Mesothelial cell of epicardium (in vitro differentiated cells): Measurements from ENCODE around the gene HTRA3. TPM values are rescaled to one million over a fixed set of nuclear protein-coding genes. Genes with fewer than 3 reads are reported as not detected.

Source experiments
- DNase-seq, 2 experiments: peaks; one replicate each; pipeline ENCODE4 v3.0.0; 2021; ENCODE audit warnings: low spot score in 2 of 2; ENCODE audit not compliant: unreplicated experiment in 2 of 2
- H3K27ac Mint-ChIP-seq: 2 replicates; pipeline ENCODE4 v1.8.0; 2021; ENCODE audit warnings: mixed read lengths
- H3K27me3 Mint-ChIP-seq: 2 replicates; pipeline ENCODE4 v1.8.0; 2021; ENCODE audit warnings: low read depth, mixed read lengths
- H3K36me3 Mint-ChIP-seq: 2 replicates; pipeline ENCODE4 v1.8.0; 2021; ENCODE audit warnings: mixed read lengths
- H3K4me1 Mint-ChIP-seq: 2 replicates; pipeline ENCODE4 v1.8.0; 2021; ENCODE audit warnings: mixed read lengths
- H3K4me3 Mint-ChIP-seq: 2 replicates; pipeline ENCODE4 v1.8.0; 2021; ENCODE audit warnings: mild to moderate bottlenecking, moderate library complexity, mixed read lengths
- H3K9me3 Mint-ChIP-seq: 2 replicates; pipeline ENCODE4 v1.8.0; 2021; ENCODE audit warnings: mixed read lengths
- total RNA-seq: library from RNA; stranded (reverse); gene quantifications from 3 replicates; pipeline ENCODE4 v1.2.1, GENCODE V29; 2021
- TF ChIP-seq, protein P1 (sequence below): fragments of 200-600 bp; sonication (generic); IDR thresholded peaks from one replicate; pipeline ENCODE4 v1.5.0; 2021; ENCODE audit warnings: antibody characterized with exemption; ENCODE audit not compliant: unreplicated experiment

HTRA3 gene
- total RNA-seq, 1 donor from 2014 or later, result 26.2 TPM

DNA sequence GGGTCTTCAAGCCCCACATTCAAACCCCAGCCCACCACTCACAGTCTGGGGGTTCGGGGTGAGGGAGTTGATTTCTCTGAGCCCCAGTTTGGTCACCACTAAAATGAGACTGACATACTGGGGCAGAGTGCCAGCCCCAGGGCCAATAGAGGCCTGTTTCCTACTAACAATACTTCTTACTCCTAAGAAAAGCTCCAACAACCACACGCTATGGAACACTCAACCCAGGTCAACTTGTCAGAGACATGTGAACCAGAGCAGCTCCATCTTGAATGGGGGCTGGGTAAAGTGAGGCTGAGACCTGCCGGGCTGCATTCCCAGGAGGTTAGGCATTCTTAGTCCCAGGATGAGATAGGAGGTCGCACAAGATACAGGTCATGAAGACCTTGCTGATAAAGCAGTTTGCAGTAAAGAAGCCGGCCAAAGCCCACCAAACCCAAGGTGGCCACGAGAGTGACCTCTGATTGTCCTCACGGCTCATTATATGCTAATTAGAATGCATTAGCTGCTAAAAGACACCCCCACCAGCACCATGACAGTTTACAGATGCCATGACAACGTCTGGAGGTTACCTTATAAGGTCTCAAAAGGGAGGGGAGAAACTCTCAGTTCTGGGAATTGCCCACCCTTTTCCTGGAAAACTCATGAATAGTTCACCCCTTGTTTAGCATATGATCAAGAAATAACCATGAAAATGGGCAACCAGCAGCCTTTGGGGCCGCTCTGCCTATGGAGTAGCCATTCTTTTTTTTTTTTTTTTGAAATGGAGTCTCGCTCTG, 26.6 kb upstream of the HTRA3 start:
- Mint-ChIP-seq H3K36me3 (no peaks in the 10 kb centered on the region), H3K27ac (peak overlapping the region; percentile 73), H3K27me3 (no peaks in the 10 kb centered on the region), H3K4me3 (no peak overlapping the region), H3K9me3 (no peaks in the 10 kb centered on the region), H3K4me1 (peaks cover 20% of the 10 kb centered on the region)
- DNase-seq, result no peak
- TF ChIP-seq, protein P1, sequence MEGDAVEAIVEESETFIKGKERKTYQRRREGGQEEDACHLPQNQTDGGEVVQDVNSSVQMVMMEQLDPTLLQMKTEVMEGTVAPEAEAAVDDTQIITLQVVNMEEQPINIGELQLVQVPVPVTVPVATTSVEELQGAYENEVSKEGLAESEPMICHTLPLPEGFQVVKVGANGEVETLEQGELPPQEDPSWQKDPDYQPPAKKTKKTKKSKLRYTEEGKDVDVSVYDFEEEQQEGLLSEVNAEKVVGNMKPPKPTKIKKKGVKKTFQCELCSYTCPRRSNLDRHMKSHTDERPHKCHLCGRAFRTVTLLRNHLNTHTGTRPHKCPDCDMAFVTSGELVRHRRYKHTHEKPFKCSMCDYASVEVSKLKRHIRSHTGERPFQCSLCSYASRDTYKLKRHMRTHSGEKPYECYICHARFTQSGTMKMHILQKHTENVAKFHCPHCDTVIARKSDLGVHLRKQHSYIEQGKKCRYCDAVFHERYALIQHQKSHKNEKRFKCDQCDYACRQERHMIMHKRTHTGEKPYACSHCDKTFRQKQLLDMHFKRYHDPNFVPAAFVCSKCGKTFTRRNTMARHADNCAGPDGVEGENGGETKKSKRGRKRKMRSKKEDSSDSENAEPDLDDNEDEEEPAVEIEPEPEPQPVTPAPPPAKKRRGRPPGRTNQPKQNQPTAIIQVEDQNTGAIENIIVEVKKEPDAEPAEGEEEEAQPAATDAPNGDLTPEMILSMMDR, result no peak

DNA sequence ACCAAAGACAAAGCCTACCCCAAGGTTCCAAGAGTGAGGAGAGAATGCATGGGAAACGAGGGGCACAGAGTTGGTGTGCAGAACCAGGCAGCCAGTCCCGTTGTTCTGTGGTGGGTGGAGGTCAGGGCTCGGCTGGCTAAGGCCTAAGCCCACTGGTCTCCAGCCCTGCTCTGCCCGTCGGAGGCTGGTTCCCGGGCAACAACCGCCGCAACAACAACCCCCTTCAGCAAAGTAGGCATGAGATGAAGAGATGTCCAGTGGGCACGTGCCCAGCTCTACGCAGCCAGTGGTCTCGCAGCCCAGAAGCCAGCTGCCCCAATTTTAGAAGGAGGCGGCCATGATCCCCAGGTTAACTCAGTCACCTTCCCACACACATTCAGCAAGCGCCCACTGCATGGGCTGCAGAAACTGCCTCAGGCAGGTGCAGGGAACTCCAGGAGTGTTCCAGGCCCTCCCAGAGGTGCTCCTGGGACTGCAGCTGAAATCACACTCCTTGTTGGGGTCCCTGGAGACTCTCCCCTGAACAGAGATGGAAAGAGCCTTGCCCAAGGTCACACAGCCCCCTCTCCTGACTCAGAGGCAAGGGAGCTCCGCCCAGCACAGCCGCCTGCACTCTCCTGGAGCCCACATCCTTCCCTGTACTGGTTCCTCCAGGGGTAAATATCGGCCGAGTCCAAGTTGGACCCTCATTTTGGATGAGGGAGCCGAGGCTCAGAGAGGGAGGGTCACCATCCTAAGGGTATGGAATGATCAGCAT, 25.4 kb upstream of the HTRA3 start:
- Mint-ChIP-seq H3K4me1 (peaks cover 24% of the 10 kb centered on the region), H3K27me3 (no peaks in the 10 kb centered on the region), H3K36me3 (no peaks in the 10 kb centered on the region), H3K4me3 (no peak overlapping the region), H3K9me3 (no peaks in the 10 kb centered on the region), H3K27ac (peak overlapping the region; percentile 66)
- TF ChIP-seq, protein P1, result no peak
- DNase-seq, result no peak

DNA sequence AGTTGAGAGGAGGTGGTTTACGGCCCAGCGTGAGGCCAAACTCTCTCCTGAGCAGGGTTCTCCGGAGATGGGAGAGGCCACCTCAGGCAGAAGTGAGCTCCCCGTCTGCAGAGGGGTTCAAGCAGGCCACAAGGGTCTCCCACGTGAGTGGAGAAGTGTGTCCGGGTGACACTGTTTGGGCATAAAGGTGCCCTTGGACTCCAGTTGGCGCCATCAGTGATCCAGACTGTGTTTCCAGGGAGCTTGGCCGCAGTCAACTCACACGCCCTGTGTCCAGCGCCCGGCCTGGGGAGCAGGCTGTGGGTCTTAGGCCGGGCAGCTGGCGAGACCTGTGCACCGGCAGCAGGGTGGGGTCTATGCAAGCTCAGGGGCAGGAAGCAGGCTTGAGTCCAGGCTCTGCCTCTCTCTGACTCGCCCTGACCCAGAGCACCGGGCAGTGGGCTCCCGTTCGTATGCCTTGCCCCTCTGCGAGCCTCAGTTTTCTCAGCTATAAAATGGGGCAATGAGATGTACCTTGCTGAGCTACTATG, 24.6 kb upstream of the HTRA3 start:
- peaks cover 24% of the 10 kb centered on the region for H3K4me1 Mint-ChIP-seq
- H3K27ac Mint-ChIP-seq, result no peak overlapping the region
- H3K4me3 Mint-ChIP-seq, result no peak overlapping the region
- TF ChIP-seq, protein P1, result no peak
- H3K27me3 Mint-ChIP-seq, result no peaks in the 10 kb centered on the region
- no peaks in the 10 kb centered on the region for H3K9me3 Mint-ChIP-seq
- no peak for DNase-seq
- no peaks in the 10 kb centered on the region for H3K36me3 Mint-ChIP-seq

DNA sequence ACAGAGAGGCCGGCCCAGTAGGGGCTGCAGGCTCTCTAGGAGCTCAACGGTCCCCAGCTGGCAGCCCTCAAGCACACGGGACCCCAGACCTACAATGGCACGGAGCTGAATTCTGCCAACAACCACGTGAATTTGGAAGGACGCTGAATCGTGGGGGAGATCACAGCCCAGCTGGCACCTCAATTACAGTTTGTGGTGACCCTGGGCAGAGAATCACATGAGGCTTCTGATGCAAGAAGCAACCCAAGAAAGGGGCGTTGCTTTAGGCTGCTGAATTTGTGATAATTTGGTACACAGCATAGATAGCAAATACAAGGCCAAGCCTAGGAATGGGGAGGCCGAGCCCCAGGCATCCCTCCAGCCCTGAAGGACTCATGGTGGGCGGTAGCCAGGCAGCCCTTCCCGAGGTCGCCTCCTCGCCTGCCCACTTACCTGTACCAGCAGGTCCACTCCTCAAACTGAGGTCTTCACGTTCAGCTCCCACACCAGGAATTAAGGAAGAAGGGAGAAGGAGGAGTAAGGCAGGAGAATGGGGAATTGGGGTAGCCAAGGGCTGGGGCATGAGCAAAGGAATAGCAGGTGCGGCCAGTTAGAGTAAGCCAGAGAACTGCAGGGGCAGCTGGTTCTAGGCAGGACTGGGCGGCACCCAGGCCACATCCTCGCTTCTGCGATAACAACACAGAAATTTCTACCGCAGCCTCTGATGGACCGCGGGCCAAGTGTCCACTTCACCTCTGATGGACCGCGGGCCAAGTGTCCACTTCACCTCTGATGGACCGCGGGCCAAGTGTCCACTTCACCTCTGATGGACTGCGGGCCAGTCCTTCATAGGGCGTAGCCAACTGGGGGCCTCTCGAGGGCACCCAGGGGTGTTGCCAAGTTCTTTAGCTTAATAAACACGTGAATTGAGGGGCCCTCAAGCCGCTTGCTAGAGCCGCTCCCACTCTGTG, 23.4 kb upstream of the HTRA3 start:
- H3K27ac Mint-ChIP-seq, result no peak overlapping the region
- H3K27me3 Mint-ChIP-seq, result no peaks in the 10 kb centered on the region
- H3K4me3 Mint-ChIP-seq, result no peak overlapping the region
- DNase-seq, result no peak
- no peaks in the 10 kb centered on the region for H3K36me3 Mint-ChIP-seq
- H3K4me1 Mint-ChIP-seq, result peaks cover 26% of the 10 kb centered on the region
- H3K9me3 Mint-ChIP-seq, result no peaks in the 10 kb centered on the region
- TF ChIP-seq, protein P1, result no peak
